ENCODE data around the gene ADORA2A. TPM values are rescaled to one million over a fixed set of nuclear protein-coding genes. Genes with fewer than 3 reads are reported as not detected.

ADORA2A gene
- polyA plus RNA-seq, 1 donor (not counting 4 experiments of a cell fraction or from before 2014, with no cell fraction given) = 0.20 TPM

DNA sequence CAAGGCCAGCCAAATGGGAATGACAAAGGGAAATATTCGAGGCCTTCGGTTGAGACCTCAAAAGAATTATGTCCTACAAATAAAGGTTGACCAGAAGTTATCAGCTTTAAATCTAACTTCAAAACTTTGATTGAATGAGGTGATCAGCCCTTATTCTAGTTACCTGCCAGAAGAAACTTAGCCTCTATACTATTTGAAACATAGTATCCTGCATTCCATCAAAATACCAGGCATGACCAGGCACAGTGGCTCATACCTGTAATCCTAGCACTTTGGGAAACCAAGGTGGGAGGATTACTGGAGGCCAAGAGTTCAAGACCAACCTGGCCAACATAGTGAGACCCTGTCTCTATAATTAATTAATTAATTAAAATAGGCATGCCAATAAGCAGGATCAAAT is 44.3 kb upstream of the ADORA2A start:
- dilution Hi-C loops (cut with MboI; ENCODE audit: extremely low pct_ligation_motif_present, low sequenced_read_pairs) = no loop called here
- Histone ChIP-seq H3K27ac (ENCODE audit: control insufficient read depth, insufficient read depth, low read length) (no peak overlapping the region), H3K27me3 (ENCODE audit: control insufficient read depth, extremely low read depth, insufficient read depth, low read length) (no peaks in the 10 kb centered on the region), H2AFZ (ENCODE audit: control insufficient read depth, low read length) (no peak overlapping the region), H3K36me3 (ENCODE audit: control insufficient read depth in 2 of 2, extremely low read depth in 1 of 2, insufficient read depth in 2 of 2, low read length in 2 of 2) (no peaks in the 10 kb centered on the region), H3K9ac (ENCODE audit: control insufficient read depth, extremely low read depth, insufficient read depth, low read length) (no peak overlapping the region), H3K4me3 (ENCODE audit: control insufficient read depth in 2 of 3, extremely low read depth in 1 of 3, insufficient read depth in 2 of 3, low read depth in 1 of 3, low read length in 3 of 3) (no peak overlapping the region), H3K4me1 (ENCODE audit: control insufficient read depth, extremely low read depth, insufficient read depth, low read length) (no peaks in the 10 kb centered on the region), H3K4me2 (ENCODE audit: control insufficient read depth, extremely low read depth, insufficient read depth, low read depth, low read length) (no peak overlapping the region), H3K9me1 (ENCODE audit: control insufficient read depth, extremely low read depth, insufficient read depth, low read length) (no peaks in the 10 kb centered on the region), H3K9me3 (ENCODE audit: control insufficient read depth, low read depth, low read length) (no peaks in the 10 kb centered on the region), H3K79me2 (ENCODE audit: control insufficient read depth, insufficient read depth, low read length) (no peaks in the 10 kb centered on the region), H4K20me1 (ENCODE audit: control insufficient read depth, extremely low read depth, insufficient read depth, low read length) (no peaks in the 10 kb centered on the region)
- DNase-seq (ENCODE audit: low read depth, low spot score) (no peak), FAIRE-seq (no peak)
- no peak for TF ChIP-seq EZH2 (IDR thresholded peaks at IDR 0.05; ENCODE audit: low read length)
- TF ChIP-seq, protein P1, sequence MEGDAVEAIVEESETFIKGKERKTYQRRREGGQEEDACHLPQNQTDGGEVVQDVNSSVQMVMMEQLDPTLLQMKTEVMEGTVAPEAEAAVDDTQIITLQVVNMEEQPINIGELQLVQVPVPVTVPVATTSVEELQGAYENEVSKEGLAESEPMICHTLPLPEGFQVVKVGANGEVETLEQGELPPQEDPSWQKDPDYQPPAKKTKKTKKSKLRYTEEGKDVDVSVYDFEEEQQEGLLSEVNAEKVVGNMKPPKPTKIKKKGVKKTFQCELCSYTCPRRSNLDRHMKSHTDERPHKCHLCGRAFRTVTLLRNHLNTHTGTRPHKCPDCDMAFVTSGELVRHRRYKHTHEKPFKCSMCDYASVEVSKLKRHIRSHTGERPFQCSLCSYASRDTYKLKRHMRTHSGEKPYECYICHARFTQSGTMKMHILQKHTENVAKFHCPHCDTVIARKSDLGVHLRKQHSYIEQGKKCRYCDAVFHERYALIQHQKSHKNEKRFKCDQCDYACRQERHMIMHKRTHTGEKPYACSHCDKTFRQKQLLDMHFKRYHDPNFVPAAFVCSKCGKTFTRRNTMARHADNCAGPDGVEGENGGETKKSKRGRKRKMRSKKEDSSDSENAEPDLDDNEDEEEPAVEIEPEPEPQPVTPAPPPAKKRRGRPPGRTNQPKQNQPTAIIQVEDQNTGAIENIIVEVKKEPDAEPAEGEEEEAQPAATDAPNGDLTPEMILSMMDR (optimal IDR thresholded peaks at IDR 0.05 in 1 of 3, IDR thresholded peaks at IDR 0.05 in 1 of 3, conservative IDR thresholded peaks at IDR 0.05 in 1 of 3; ENCODE audit: extremely low read depth in 1 of 3, insufficient read depth in 2 of 3, low read length in 3 of 3) = no peak

DNA sequence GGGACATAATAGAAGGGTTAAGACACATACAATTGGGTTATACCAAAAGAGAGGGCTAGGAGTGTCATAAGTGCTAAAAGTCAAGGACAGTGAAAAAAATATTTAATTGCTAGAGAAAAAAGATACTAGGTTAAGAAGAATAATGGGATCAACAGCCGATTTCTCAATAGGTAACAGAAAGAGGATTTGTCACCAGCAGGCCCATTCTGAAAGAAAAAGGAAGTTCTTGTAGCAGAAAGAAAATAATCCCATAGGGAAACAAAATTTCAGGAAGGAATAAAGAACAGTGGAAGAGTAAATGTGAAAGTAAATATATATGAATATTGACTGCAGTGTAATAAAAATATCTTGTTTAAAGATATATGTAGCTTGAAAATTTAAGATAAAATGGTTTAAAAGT is 43.3 kb upstream of the ADORA2A start:
- Histone ChIP-seq H3K79me2 (ENCODE audit: control insufficient read depth, insufficient read depth, low read length) (no peaks in the 10 kb centered on the region), H3K4me2 (ENCODE audit: control insufficient read depth, extremely low read depth, insufficient read depth, low read depth, low read length) (no peak overlapping the region), H4K20me1 (ENCODE audit: control insufficient read depth, extremely low read depth, insufficient read depth, low read length) (no peaks in the 10 kb centered on the region), H2AFZ (ENCODE audit: control insufficient read depth, low read length) (no peak overlapping the region), H3K27me3 (ENCODE audit: control insufficient read depth, extremely low read depth, insufficient read depth, low read length) (no peaks in the 10 kb centered on the region), H3K36me3 (ENCODE audit: control insufficient read depth in 2 of 2, extremely low read depth in 1 of 2, insufficient read depth in 2 of 2, low read length in 2 of 2) (no peaks in the 10 kb centered on the region), H3K4me1 (ENCODE audit: control insufficient read depth, extremely low read depth, insufficient read depth, low read length) (no peaks in the 10 kb centered on the region), H3K9ac (ENCODE audit: control insufficient read depth, extremely low read depth, insufficient read depth, low read length) (no peak overlapping the region), H3K9me1 (ENCODE audit: control insufficient read depth, extremely low read depth, insufficient read depth, low read length) (no peaks in the 10 kb centered on the region), H3K27ac (ENCODE audit: control insufficient read depth, insufficient read depth, low read length) (no peak overlapping the region), H3K4me3 (ENCODE audit: control insufficient read depth in 2 of 3, extremely low read depth in 1 of 3, insufficient read depth in 2 of 3, low read depth in 1 of 3, low read length in 3 of 3) (no peak overlapping the region), H3K9me3 (ENCODE audit: control insufficient read depth, low read depth, low read length) (no peaks in the 10 kb centered on the region)
- dilution Hi-C loops (cut with MboI; ENCODE audit: extremely low pct_ligation_motif_present, low sequenced_read_pairs) = no loop called here
- FAIRE-seq = no peak
- DNase-seq (ENCODE audit: low read depth, low spot score) = no peak
- TF ChIP-seq, protein P1 (optimal IDR thresholded peaks at IDR 0.05 in 1 of 3, IDR thresholded peaks at IDR 0.05 in 1 of 3, conservative IDR thresholded peaks at IDR 0.05 in 1 of 3; ENCODE audit: extremely low read depth in 1 of 3, insufficient read depth in 2 of 3, low read length in 3 of 3) = no peak
- no peak for TF ChIP-seq EZH2 (IDR thresholded peaks at IDR 0.05; ENCODE audit: low read length)
